Neuronal stem cell (in vitro differentiated cells): ENCODE data around the gene LRIG1.

Experiments
- DNase-seq: peaks from one replicate; pipeline ENCODE4 v3.0.0-alpha.2; 2013; ENCODE audit warnings: low spot score
- H2AFZ ChIP-seq: one replicate; pipeline ENCODE4 v1.6.1; 2013; ENCODE audit warnings: mild to moderate bottlenecking, low read length, inconsistent platforms
- H2AK5ac ChIP-seq: 2 replicates; pipeline ENCODE4 v1.6.1; 2013; ENCODE audit warnings: low read depth, mild to moderate bottlenecking, inconsistent platforms, low read length, moderate library complexity, mixed read lengths
- H2BK120ac ChIP-seq: 2 replicates; pipeline ENCODE4 v1.6.1; 2013; ENCODE audit warnings: low read depth, mild to moderate bottlenecking, inconsistent platforms, low read length, moderate library complexity, mixed read lengths
- H2BK12ac ChIP-seq: one replicate; pipeline ENCODE4 v1.6.1; 2013; ENCODE audit warnings: low read length, inconsistent platforms
- H2BK15ac ChIP-seq: 2 replicates; pipeline ENCODE4 v1.6.1; 2013; ENCODE audit warnings: mild to moderate bottlenecking, low read length, inconsistent platforms, mixed read lengths
- H2BK5ac ChIP-seq: one replicate; pipeline ENCODE4 v1.6.1; 2013; ENCODE audit warnings: inconsistent platforms, mild to moderate bottlenecking, low read length, moderate library complexity
- H3K14ac ChIP-seq: one replicate; pipeline ENCODE4 v1.6.1; 2013; ENCODE audit warnings: low read length, inconsistent platforms
- H3K18ac ChIP-seq: 2 replicates; pipeline ENCODE4 v1.6.1; 2013; ENCODE audit warnings: low read length, inconsistent platforms
- H3K23ac ChIP-seq: 2 replicates; pipeline ENCODE4 v1.6.1; 2013; ENCODE audit warnings: low read depth, mild to moderate bottlenecking, mixed read lengths, low read length, inconsistent platforms; ENCODE audit not compliant: poor library complexity
- H3K27ac ChIP-seq: replicated peaks from 3 replicates; pipeline ENCODE4 v1.5.1; 2013; ENCODE audit warnings: low read length, inconsistent platforms
- H3K27me3 ChIP-seq, 3 experiments: 2 replicates each; pipeline ENCODE4 v1.6.1; 2013; ENCODE audit warnings: low read length in 3 of 3, mild to moderate bottlenecking in 2 of 3, inconsistent platforms in 1 of 3, low read depth in 1 of 3, mixed read lengths in 1 of 3, moderate library complexity in 1 of 3; ENCODE audit not compliant: control insufficient read depth in 3 of 3, insufficient read depth in 3 of 3
- H3K36me3 ChIP-seq, 2 donors: replicated peaks in 1 of 2; 2 replicates each; pipeline ENCODE4 v1.6.1; 2013; ENCODE audit warnings: low read length in 2 of 2; ENCODE audit not compliant: control insufficient read depth in 2 of 2, insufficient read depth in 2 of 2
- H3K4ac ChIP-seq: 2 replicates; pipeline ENCODE4 v1.6.1; 2013; ENCODE audit warnings: inconsistent platforms, mild to moderate bottlenecking, low read length, moderate library complexity
- H3K4me1 ChIP-seq, 2 donors: 1 replicate in 1 of 2; 2 replicates in 1 of 2; pipeline ENCODE4 v1.6.1; 2013; ENCODE audit warnings: low read length in 2 of 2, low read depth in 1 of 2; ENCODE audit not compliant: control insufficient read depth in 2 of 2, insufficient read depth in 1 of 2
- H3K4me2 ChIP-seq: one replicate; pipeline ENCODE4 v1.6.1; 2013; ENCODE audit warnings: mild to moderate bottlenecking, low read length, inconsistent platforms; ENCODE audit not compliant: insufficient read depth, poor library complexity, severe bottlenecking
- H3K4me3 ChIP-seq, 2 donors: 2 replicates each; pipeline ENCODE4 v1.5.1; 2013; ENCODE audit warnings: low read length in 2 of 2, mild to moderate bottlenecking in 2 of 2, inconsistent platforms in 1 of 2, moderate library complexity in 1 of 2
- H3K79me1 ChIP-seq: one replicate; pipeline ENCODE4 v1.6.1; 2013; ENCODE audit warnings: low read depth, mild to moderate bottlenecking, inconsistent platforms, low read length, moderate library complexity
- H3K9ac ChIP-seq: one replicate; pipeline ENCODE4 v1.6.1; 2013; ENCODE audit warnings: mild to moderate bottlenecking, low read depth, low read length, inconsistent platforms; ENCODE audit not compliant: poor library complexity
- H3K9me3 ChIP-seq, 2 donors: replicated peaks in 1 of 2; 2 replicates each; pipeline versions ENCODE3 to v1.6.1; 2013; ENCODE audit warnings: low read length in 2 of 2, mild to moderate bottlenecking in 2 of 2, inconsistent platforms in 1 of 2, low read depth in 1 of 2, mixed read lengths in 1 of 2, moderate library complexity in 1 of 2; ENCODE audit not compliant: control insufficient read depth in 2 of 2, insufficient read depth in 1 of 2
- H4K8ac ChIP-seq: one replicate; pipeline ENCODE4 v1.6.1; 2013; ENCODE audit warnings: low read depth, mild to moderate bottlenecking, inconsistent platforms, low read length, moderate library complexity
- H4K91ac ChIP-seq: one replicate; pipeline ENCODE4 v1.6.1; 2013; ENCODE audit warnings: low read length, low read depth, mild to moderate bottlenecking, inconsistent platforms; ENCODE audit not compliant: poor library complexity
- WGBS, 2 donors: extraction: QIAGEN DNeasy Blood & Tissue Kit; methylation state at CpG; one replicate each; pipeline ENCODE4 v1.1.7; 2013; ENCODE audit warnings: missing lambda C conversion rate in 2 of 2, mixed read lengths in 1 of 2; ENCODE audit not compliant: insufficient read length in 2 of 2, insufficient replicate concordance in 1 of 2; ENCODE audit errors: extremely low coverage in 2 of 2; 5-methylcytosine and 5-hydroxymethylcytosine counted together

LRIG1 gene

GRCh38 chr3:66492071-66492470 is 8.8 kb downstream of the LRIG1 start:
- no peak overlapping the region for H4K8ac ChIP-seq
- no peak overlapping the region for H2BK15ac ChIP-seq
- no peak overlapping the region for H2BK12ac ChIP-seq
- no peak overlapping the region for H2BK5ac ChIP-seq
- no peak overlapping the region for H2BK120ac ChIP-seq
- no peak overlapping the region for H3K9ac ChIP-seq
- no CpG with 5 or more reads among the region's 3 CpGs for WGBS, 2 donors
- H3K36me3 ChIP-seq = peaks cover 0 to 24% of the 10 kb centered on the region in 2 donors
- H3K23ac ChIP-seq = no peak overlapping the region
- peaks cover 34 to 65% of the 10 kb centered on the region in 2 donors for H3K4me1 ChIP-seq
- no peak overlapping the region for H3K18ac ChIP-seq
- no peak overlapping the region for H2AK5ac ChIP-seq
- no peak overlapping the region for H3K4me3 ChIP-seq
- H3K4me2 ChIP-seq = no peak overlapping the region
- no peak overlapping the region for H2AFZ ChIP-seq
- no peak for DNase-seq
- H3K27ac ChIP-seq = peak overlapping the region; percentile 56
- H3K9me3 ChIP-seq = no peaks in the 10 kb centered on the region
- H4K91ac ChIP-seq = no peak overlapping the region
- no peaks in the 10 kb centered on the region for H3K79me1 ChIP-seq
- no peak overlapping the region for H3K14ac ChIP-seq
- H3K4ac ChIP-seq = no peak overlapping the region
- H3K27me3 ChIP-seq = no peaks in the 10 kb centered on the region

GRCh38 chr3:66490984-66491383 is 9.8 kb downstream of the LRIG1 start:
- Histone ChIP-seq H3K18ac (no peak overlapping the region), H3K79me1 (no peaks in the 10 kb centered on the region), H2BK120ac (no peak overlapping the region), H3K23ac (no peak overlapping the region), H3K9ac (no peak overlapping the region), H2BK12ac (no peak overlapping the region), H3K27me3 (no peaks in the 10 kb centered on the region), H4K91ac (no peak overlapping the region), H3K36me3 (peaks cover 0 to 26% of the 10 kb centered on the region in 2 donors), H3K9me3 (no peaks in the 10 kb centered on the region), H4K8ac (no peak overlapping the region), H3K14ac (no peak overlapping the region), H3K4me1 (peaks cover 35 to 58% of the 10 kb centered on the region in 2 donors), H3K4me2 (no peak overlapping the region), H2AK5ac (no peak overlapping the region), H2BK5ac (no peak overlapping the region), H2AFZ (no peak overlapping the region), H2BK15ac (no peak overlapping the region), H3K4me3 (no peak overlapping the region), H3K27ac (peak overlapping the region; percentile 65), H3K4ac (no peak overlapping the region)
- DNase-seq = no peak
- WGBS, 2 donors = no CpG with 5 or more reads among the region's 1 CpG

DNA sequence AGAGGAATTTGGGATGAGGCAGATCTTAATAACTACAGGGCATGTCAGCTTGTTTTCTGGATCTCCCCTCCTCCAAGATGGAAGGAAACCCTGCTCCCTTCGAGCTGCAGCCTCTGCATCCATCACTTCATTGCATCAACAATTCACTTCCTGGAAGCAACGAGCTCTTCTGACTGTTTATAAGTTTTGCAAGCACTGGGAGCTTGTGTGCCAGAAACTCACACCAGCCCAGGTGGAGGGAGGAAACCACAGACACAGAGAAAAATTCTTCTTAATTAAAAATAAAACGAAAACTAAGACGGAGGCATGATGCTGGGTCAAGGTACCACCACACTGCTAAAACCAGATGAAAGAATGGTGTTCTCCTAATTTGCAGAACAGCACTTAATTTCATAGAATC is 10.6 kb downstream of the LRIG1 start:
- H3K27ac ChIP-seq = peak overlapping the region; percentile 65
- no peak for DNase-seq
- no CpG with 5 or more reads among the region's 4 CpGs for WGBS, 2 donors
- no peak overlapping the region for H3K4me2 ChIP-seq
- H3K27me3 ChIP-seq = no peaks in the 10 kb centered on the region
- H2BK15ac ChIP-seq = no peak overlapping the region
- H3K79me1 ChIP-seq = no peaks in the 10 kb centered on the region
- H3K9ac ChIP-seq = no peak overlapping the region
- no peak overlapping the region for H2BK12ac ChIP-seq
- H3K4me1 ChIP-seq = peaks cover 38 to 53% of the 10 kb centered on the region in 2 donors
- no peak overlapping the region for H3K4ac ChIP-seq
- no peak overlapping the region for H2BK5ac ChIP-seq
- H2BK120ac ChIP-seq = no peak overlapping the region
- no peak overlapping the region for H4K91ac ChIP-seq
- H3K4me3 ChIP-seq = no peak overlapping the region
- no peak overlapping the region for H3K14ac ChIP-seq
- no peak overlapping the region for H4K8ac ChIP-seq
- H3K18ac ChIP-seq = no peak overlapping the region
- H3K9me3 ChIP-seq = no peaks in the 10 kb centered on the region
- no peak overlapping the region for H2AFZ ChIP-seq
- peaks cover 0 to 32% of the 10 kb centered on the region in 2 donors for H3K36me3 ChIP-seq
- no peak overlapping the region for H3K23ac ChIP-seq
- H2AK5ac ChIP-seq = no peak overlapping the region

- Histone ChIP-seq H2BK15ac (no peak overlapping the region), H2BK12ac (no peak overlapping the region), H2AK5ac (no peak overlapping the region), H3K27ac (no peak overlapping the region), H3K36me3 (peaks cover 0 to 33% of the 10 kb centered on the region in 2 donors), H3K4me1 (peaks cover 38 to 48% of the 10 kb centered on the region in 2 donors), H3K79me1 (no peaks in the 10 kb centered on the region), H2BK120ac (no peak overlapping the region), H2AFZ (no peak overlapping the region), H3K14ac (no peak overlapping the region), H3K4me3 (no peak overlapping the region), H3K4me2 (no peak overlapping the region), H3K9ac (no peak overlapping the region), H3K4ac (no peak overlapping the region), H4K91ac (no peak overlapping the region), H3K27me3 (no peaks in the 10 kb centered on the region), H3K9me3 (no peaks in the 10 kb centered on the region), H3K23ac (no peak overlapping the region), H4K8ac (no peak overlapping the region), H3K18ac (no peak overlapping the region), H2BK5ac (no peak overlapping the region)
- WGBS, 2 donors = no CpG with 5 or more reads among the region's 4 CpGs
- DNase-seq = no peak
These were observed 11.2 kb downstream of the LRIG1 start for GRCh38 chr3:66489581-66489980.
